Immature natural killer cell (primary cell): ENCODE results near the gene AUH. TPM values are rescaled to one million over a fixed set of nuclear protein-coding genes. Genes with fewer than 3 reads are reported as not detected.

ENCODE experiments used
- DNase-seq, 3 donors: peaks; one replicate each; pipeline ENCODE4 v3.0.0; 2022; ENCODE audit warnings: mixed read lengths in 1 of 3
- H3K27ac Mint-ChIP-seq, 6 donors: one replicate each; pipeline ENCODE4 v1.8.0; 2020; ENCODE audit warnings: mixed read lengths in 6 of 6, mild to moderate bottlenecking in 5 of 6, inconsistent platforms in 4 of 6, moderate library complexity in 3 of 6
- H3K27me3 Mint-ChIP-seq, 3 donors: one replicate each; pipeline ENCODE4 v1.8.0; 2020 to 2021; ENCODE audit warnings: low read depth in 3 of 3, mild to moderate bottlenecking in 3 of 3, mixed read lengths in 3 of 3, moderate library complexity in 3 of 3, inconsistent platforms in 1 of 3
- H3K36me3 Mint-ChIP-seq, 3 donors: one replicate each; pipeline ENCODE4 v1.8.0; 2020; ENCODE audit warnings: mixed read lengths in 3 of 3, inconsistent platforms in 2 of 3, mild to moderate bottlenecking in 2 of 3
- H3K4me1 Mint-ChIP-seq, 2 donors: one replicate each; pipeline ENCODE4 v1.8.0; 2020; ENCODE audit warnings: inconsistent platforms in 2 of 2, mild to moderate bottlenecking in 2 of 2, mixed read lengths in 2 of 2, moderate library complexity in 1 of 2
- H3K4me3 Mint-ChIP-seq, 5 donors: one replicate each; pipeline ENCODE4 v1.8.0; 2020; ENCODE audit warnings: mild to moderate bottlenecking in 5 of 5, mixed read lengths in 5 of 5, inconsistent platforms in 3 of 5, moderate library complexity in 3 of 5
- H3K9me3 Mint-ChIP-seq, 6 donors: one replicate each; pipeline ENCODE4 v1.8.0; 2020; ENCODE audit warnings: mild to moderate bottlenecking in 6 of 6, mixed read lengths in 6 of 6, inconsistent platforms in 4 of 6, moderate library complexity in 3 of 6
- polyA plus RNA-seq, 3 donors: library from polyadenylated mRNA; unstranded; fragments of 300-500 nt; fragmentation: Illumina TruSeq; gene quantifications; one replicate each; pipeline ENCODE4 v1.2.3, GENCODE V29; 2021

Gene AUH
- polyA plus RNA-seq, 3 donors from 2014 or later: 16.9 to 23.2 (median 18.2) TPM

GRCh38 chr9:91185193-91185886 is 176.4 kb downstream of the AUH start:
- H3K4me1 Mint-ChIP-seq: peaks cover 15 to 17% of the 10 kb centered on the region in 2 donors

GRCh38 chr9:91182429-91183225 is 179.1 kb downstream of the AUH start:
- Mint-ChIP-seq H3K27me3 (peaks cover 0 to 1% (median 0%) of the 10 kb centered on the region in 3 donors), H3K36me3 (no peaks in the 10 kb centered on the region), H3K9me3 (no peaks in the 10 kb centered on the region), H3K4me1 (peaks cover 29 to 34% of the 10 kb centered on the region in 2 donors), H3K4me3 (no peak overlapping the region), H3K27ac (peak overlapping the region in 1 of 6 donors; percentile 28)
- DNase-seq: no peak

More at GRCh38 chr9:91185193-91185886, 176.4 kb downstream of the AUH start:
- Mint-ChIP-seq H3K36me3 (no peaks in the 10 kb centered on the region), H3K9me3 (no peaks in the 10 kb centered on the region), H3K27ac (no peak overlapping the region), H3K4me3 (no peak overlapping the region), H3K27me3 (peaks cover 0 to 2% (median 1%) of the 10 kb centered on the region in 3 donors)
- no peak for DNase-seq

- H3K36me3 Mint-ChIP-seq: no peaks in the 10 kb centered on the region
- no peaks in the 10 kb centered on the region for H3K9me3 Mint-ChIP-seq
- no peak overlapping the region for H3K4me3 Mint-ChIP-seq
- H3K27ac Mint-ChIP-seq: no peak overlapping the region
- DNase-seq: no peak
- H3K27me3 Mint-ChIP-seq: peaks cover 0 to 1% (median 0%) of the 10 kb centered on the region in 3 donors
- H3K4me1 Mint-ChIP-seq: peaks cover 29 to 35% of the 10 kb centered on the region in 2 donors
Measured at GRCh38 chr9:91181541-91181940, 180.2 kb downstream of the AUH start.

- no peak overlapping the region for H3K27ac Mint-ChIP-seq
- peaks cover 29 to 35% of the 10 kb centered on the region in 2 donors for H3K4me1 Mint-ChIP-seq
- DNase-seq: no peak
- H3K9me3 Mint-ChIP-seq: no peaks in the 10 kb centered on the region
- H3K27me3 Mint-ChIP-seq: peaks cover 0 to 1% (median 1%) of the 10 kb centered on the region in 3 donors
- H3K4me3 Mint-ChIP-seq: no peak overlapping the region
- H3K36me3 Mint-ChIP-seq: no peaks in the 10 kb centered on the region
Measured at GRCh38 chr9:91180930-91181268, 180.8 kb downstream of the AUH start.

GRCh38 chr9:91180240-91180929 is 181.3 kb downstream of the AUH start:
- no peaks in the 10 kb centered on the region for H3K9me3 Mint-ChIP-seq
- peaks cover 0 to 2% (median 1%) of the 10 kb centered on the region in 3 donors for H3K27me3 Mint-ChIP-seq
- no peak overlapping the region for H3K4me3 Mint-ChIP-seq
- H3K4me1 Mint-ChIP-seq: peaks cover 34 to 39% of the 10 kb centered on the region in 2 donors
- no peak for DNase-seq
- no peaks in the 10 kb centered on the region for H3K36me3 Mint-ChIP-seq
- peak overlapping the region in 2 of 6 donors; percentile 28 to 60 for H3K27ac Mint-ChIP-seq

GRCh38 chr9:91179237-91180138 is 182.2 kb downstream of the AUH start:
- H3K4me1 Mint-ChIP-seq: peaks cover 42 to 48% of the 10 kb centered on the region in 2 donors
- H3K9me3 Mint-ChIP-seq: no peaks in the 10 kb centered on the region
- H3K27ac Mint-ChIP-seq: peak overlapping the region in 4 of 6 donors; percentile 19 to 60 (median 32)
- DNase-seq: no peak
- H3K4me3 Mint-ChIP-seq: peak overlapping the region in 1 of 5 donors; percentile 0
- no peaks in the 10 kb centered on the region for H3K36me3 Mint-ChIP-seq
- H3K27me3 Mint-ChIP-seq: peaks cover 0 to 2% (median 1%) of the 10 kb centered on the region in 3 donors

GRCh38 chr9:91178281-91179236 is 183.2 kb downstream of the AUH start:
- H3K27me3 Mint-ChIP-seq: peaks cover 0 to 2% (median 0%) of the 10 kb centered on the region in 3 donors
- no peaks in the 10 kb centered on the region for H3K9me3 Mint-ChIP-seq
- peak overlapping the region; percentile 73 to 79 (median 74) for H3K4me3 Mint-ChIP-seq
- H3K27ac Mint-ChIP-seq: peak overlapping the region; percentile 73 to 90 (median 89)
- DNase-seq: no peak
- H3K4me1 Mint-ChIP-seq: peaks cover 49 to 56% of the 10 kb centered on the region in 2 donors
- no peaks in the 10 kb centered on the region for H3K36me3 Mint-ChIP-seq

- peaks cover 0 to 2% (median 0%) of the 10 kb centered on the region in 3 donors for H3K27me3 Mint-ChIP-seq
- DNase-seq: peak; percentile 46 to 55 (median 54)
- H3K4me1 Mint-ChIP-seq: peaks cover 49 to 56% of the 10 kb centered on the region in 2 donors
- H3K27ac Mint-ChIP-seq: peak overlapping the region; percentile 73 to 90 (median 89)
- peak overlapping the region; percentile 73 to 79 (median 74) for H3K4me3 Mint-ChIP-seq
- H3K36me3 Mint-ChIP-seq: no peaks in the 10 kb centered on the region
- peaks cover 0 to under 1% (median 0%) of the 10 kb centered on the region in 6 donors for H3K9me3 Mint-ChIP-seq
Measured at GRCh38 chr9:91177661-91178280, 183.9 kb downstream of the AUH start.

- Mint-ChIP-seq H3K27ac (peak overlapping the region; percentile 73 to 90 (median 89)), H3K36me3 (peaks cover 0 to 1% (median 0%) of the 10 kb centered on the region in 3 donors), H3K27me3 (peaks cover 0 to 2% (median 0%) of the 10 kb centered on the region in 3 donors), H3K4me1 (peaks cover 49 to 56% of the 10 kb centered on the region in 2 donors), H3K9me3 (peaks cover 0 to 5% (median 1%) of the 10 kb centered on the region in 6 donors), H3K4me3 (peak overlapping the region; percentile 73 to 79 (median 74))
- DNase-seq: no peak
Measured at GRCh38 chr9:91177081-91177480, 184.6 kb downstream of the AUH start.

- Mint-ChIP-seq H3K4me3 (peak overlapping the region in 1 of 5 donors; percentile 79), H3K36me3 (peaks cover 5 to 6% (median 6%) of the 10 kb centered on the region in 3 donors), H3K4me1 (peaks cover 49 to 56% of the 10 kb centered on the region in 2 donors), H3K9me3 (peaks cover 2 to 12% (median 7%) of the 10 kb centered on the region in 6 donors), H3K27ac (peak overlapping the region in 3 of 6 donors; percentile 73 to 90 (median 90)), H3K27me3 (peaks cover 0 to 6% (median 0%) of the 10 kb centered on the region in 3 donors)
- no peak for DNase-seq
Measured at GRCh38 chr9:91176426-91176825, 185.3 kb downstream of the AUH start.

GRCh38 chr9:91174772-91175171 is 186.9 kb downstream of the AUH start:
- peaks cover 48 to 54% of the 10 kb centered on the region in 2 donors for H3K4me1 Mint-ChIP-seq

More at GRCh38 chr9:91174772-91175171, 186.9 kb downstream of the AUH start:
- peaks cover 12 to 14% (median 13%) of the 10 kb centered on the region in 3 donors for H3K36me3 Mint-ChIP-seq
- H3K27me3 Mint-ChIP-seq: peaks cover 0 to 6% (median 0%) of the 10 kb centered on the region in 3 donors
- peak in 2 of 3 donors; percentile 54 to 56 for DNase-seq
- H3K4me3 Mint-ChIP-seq: peak overlapping the region; percentile 57 to 78 (median 74)
- peak overlapping the region; percentile 80 to 91 (median 85) for H3K27ac Mint-ChIP-seq
- peaks cover 6 to 23% (median 19%) of the 10 kb centered on the region in 6 donors for H3K9me3 Mint-ChIP-seq
